Gastroesophageal sphincter (tissue), 3 donors: ENCODE results near the gene SH3RF2.
"Not testable (repeated sequence)": the region's sequence is repeated elsewhere in the genome, so short reads cannot be mapped to it uniquely, and the experiment has no call there.

Source experiments
- CTCF ChIP-seq, 4 experiments: fragments of 200-600 bp in 2 of 4; fragments of 450-650 bp in 2 of 4; sonication (generic) in 1 of 4; IDR thresholded peaks; one replicate each; pipeline ENCODE4 v1.5.1; 2017 to 2019; ENCODE audit warnings: antibody characterized with exemption in 4 of 4, mild to moderate bottlenecking in 2 of 4, moderate library complexity in 2 of 4
- EP300 ChIP-seq: sonication (generic); formaldehyde crosslinking; IDR thresholded peaks from one replicate; pipeline ENCODE4 v1.6.1; 2017; ENCODE audit warnings: antibody characterized with exemption, mild to moderate bottlenecking
- POLR2A ChIP-seq, 2 donors: fragments of 450-650 bp; IDR thresholded peaks; one replicate each; pipeline ENCODE4 v1.6.1; 2017; ENCODE audit warnings: antibody characterized with exemption in 2 of 2, mild to moderate bottlenecking in 2 of 2, moderate library complexity in 1 of 2

GRCh38 chr5:145993538-145993937, 57.2 kb downstream of the SH3RF2 start:
- not testable (repeated sequence) for TF ChIP-seq CTCF (IDR thresholded peaks at IDR 0.05); POLR2A (IDR thresholded peaks at IDR 0.05); EP300
